Gastrocnemius medialis (tissue), 4 donors: ENCODE results near the gene PLPP1.

Source experiments
- POLR2A ChIP-seq, 2 donors: fragments of 450-650 bp; IDR thresholded peaks; one replicate each; pipeline ENCODE4 v1.6.1; 2017; ENCODE audit warnings: antibody characterized with exemption in 2 of 2, mild to moderate bottlenecking in 2 of 2, moderate library complexity in 2 of 2
- TF ChIP-seq, protein P1 (sequence below), 5 experiments: fragments of 450-650 bp in 3 of 5; fragments of 200-600 bp in 2 of 5; sonication (generic) in 2 of 5; IDR thresholded peaks in 4 of 5; conservative IDR thresholded peaks in 1 of 5; 1 replicate in 4 of 5; 2 replicates in 1 of 5; pipeline ENCODE4 v1.5.1; 2016 to 2019; ENCODE audit warnings: antibody characterized with exemption in 5 of 5, mild to moderate bottlenecking in 3 of 5, moderate library complexity in 3 of 5

DNA sequence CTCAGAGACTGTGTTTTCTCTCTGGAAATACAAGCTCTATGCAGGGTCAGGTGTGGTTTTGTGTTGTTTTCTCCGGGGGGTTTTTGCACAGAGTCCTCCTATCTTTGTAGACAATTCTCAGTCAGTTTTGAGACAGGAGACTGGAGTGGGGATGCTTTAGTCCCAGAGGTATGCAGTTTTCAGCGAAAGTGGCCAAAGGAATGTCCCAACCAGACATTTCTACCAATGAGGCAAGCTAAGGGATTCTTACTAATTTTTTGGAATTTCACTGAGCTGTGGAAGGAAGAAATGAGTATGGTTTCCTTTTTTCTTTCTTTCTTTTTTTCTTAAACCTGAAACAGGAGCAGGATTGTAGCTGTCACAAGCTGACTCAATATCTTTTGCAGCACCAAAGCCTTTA, 35.3 kb upstream of the PLPP1 start:
- TF ChIP-seq, protein P1, sequence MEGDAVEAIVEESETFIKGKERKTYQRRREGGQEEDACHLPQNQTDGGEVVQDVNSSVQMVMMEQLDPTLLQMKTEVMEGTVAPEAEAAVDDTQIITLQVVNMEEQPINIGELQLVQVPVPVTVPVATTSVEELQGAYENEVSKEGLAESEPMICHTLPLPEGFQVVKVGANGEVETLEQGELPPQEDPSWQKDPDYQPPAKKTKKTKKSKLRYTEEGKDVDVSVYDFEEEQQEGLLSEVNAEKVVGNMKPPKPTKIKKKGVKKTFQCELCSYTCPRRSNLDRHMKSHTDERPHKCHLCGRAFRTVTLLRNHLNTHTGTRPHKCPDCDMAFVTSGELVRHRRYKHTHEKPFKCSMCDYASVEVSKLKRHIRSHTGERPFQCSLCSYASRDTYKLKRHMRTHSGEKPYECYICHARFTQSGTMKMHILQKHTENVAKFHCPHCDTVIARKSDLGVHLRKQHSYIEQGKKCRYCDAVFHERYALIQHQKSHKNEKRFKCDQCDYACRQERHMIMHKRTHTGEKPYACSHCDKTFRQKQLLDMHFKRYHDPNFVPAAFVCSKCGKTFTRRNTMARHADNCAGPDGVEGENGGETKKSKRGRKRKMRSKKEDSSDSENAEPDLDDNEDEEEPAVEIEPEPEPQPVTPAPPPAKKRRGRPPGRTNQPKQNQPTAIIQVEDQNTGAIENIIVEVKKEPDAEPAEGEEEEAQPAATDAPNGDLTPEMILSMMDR (IDR thresholded peaks at IDR 0.05 in 4 of 5, conservative IDR thresholded peaks at IDR 0.05 in 1 of 5), result no peak
- no peak for TF ChIP-seq POLR2A (IDR thresholded peaks at IDR 0.05)
